H9 (cell line): Measurements from ENCODE around the gene DMAP1. TPM values are rescaled to one million over a fixed set of nuclear protein-coding genes. Genes with fewer than 3 reads are reported as not detected.

Source experiments
- DNase-seq: peaks from one replicate; pipeline ENCODE4 v3.0.0-alpha.2; 2017
- H2AFZ ChIP-seq: one replicate; pipeline ENCODE4 v1.6.1; 2013; ENCODE audit warnings: mild to moderate bottlenecking, low read length, control low read depth, moderate library complexity
- H2AK5ac ChIP-seq: 2 replicates; pipeline ENCODE4 v1.6.1; 2013; ENCODE audit warnings: low read length, control low read depth, mixed read lengths; ENCODE audit not compliant: insufficient read length
- H2BK120ac ChIP-seq: one replicate; pipeline ENCODE4 v1.6.1; 2013; ENCODE audit warnings: low read depth, mild to moderate bottlenecking, low read length, control low read depth, inconsistent platforms; ENCODE audit not compliant: poor library complexity, severe bottlenecking
- H2BK12ac ChIP-seq: 2 replicates; pipeline ENCODE4 v1.6.1; 2013; ENCODE audit warnings: low read length, control low read depth, mixed read lengths, low read depth; ENCODE audit not compliant: insufficient read length
- H2BK15ac ChIP-seq: 2 replicates; pipeline ENCODE4 v1.6.1; 2013; ENCODE audit warnings: low read depth, low read length, control low read depth
- H2BK20ac ChIP-seq: one replicate; pipeline ENCODE4 v1.6.1; 2013; ENCODE audit warnings: low read depth, mild to moderate bottlenecking, low read length, control low read depth, inconsistent platforms; ENCODE audit not compliant: poor library complexity, severe bottlenecking
- H2BK5ac ChIP-seq: 2 replicates; pipeline ENCODE4 v1.6.1; 2013; ENCODE audit warnings: low read length, control low read depth, mixed read lengths; ENCODE audit not compliant: insufficient read length
- H3K14ac ChIP-seq: 2 replicates; pipeline ENCODE4 v1.6.1; 2013; ENCODE audit warnings: low read length, control low read depth; ENCODE audit not compliant: insufficient read depth
- H3K18ac ChIP-seq: 2 replicates; pipeline ENCODE4 v1.6.1; 2013; ENCODE audit warnings: low read depth, mild to moderate bottlenecking, mixed read lengths, low read length, control low read depth; ENCODE audit not compliant: insufficient read length
- H3K23ac ChIP-seq: 2 replicates; pipeline ENCODE4 v1.6.1; 2013; ENCODE audit warnings: low read length, control low read depth, mixed read lengths, low read depth; ENCODE audit not compliant: insufficient read length
- H3K23me2 ChIP-seq: 2 replicates; pipeline ENCODE4 v1.6.1; 2013; ENCODE audit warnings: low read depth, mild to moderate bottlenecking, mixed read lengths, low read length, control low read depth; ENCODE audit not compliant: insufficient read length, poor library complexity, severe bottlenecking
- H3K27ac ChIP-seq: 2 replicates; pipeline ENCODE4 v1.5.1; 2013; ENCODE audit warnings: low read length, control low read depth, mixed read lengths, low read depth; ENCODE audit not compliant: insufficient read length
- H3K27me3 ChIP-seq: 2 replicates; pipeline ENCODE4 v1.6.1; 2013; ENCODE audit warnings: low read length, control low read depth, inconsistent platforms; ENCODE audit not compliant: insufficient read depth
- H3K4ac ChIP-seq: 2 replicates; pipeline ENCODE4 v1.6.1; 2013; ENCODE audit warnings: low read depth, mild to moderate bottlenecking, control low read depth, inconsistent platforms, low read length, moderate library complexity
- H3K4me1 ChIP-seq: 2 replicates; pipeline ENCODE4 v1.6.1; 2013; ENCODE audit warnings: low read length, control low read depth, inconsistent platforms; ENCODE audit not compliant: insufficient read depth
- H3K4me2 ChIP-seq: 2 replicates; pipeline ENCODE4 v1.6.1; 2013; ENCODE audit warnings: low read length, control low read depth, mixed read lengths; ENCODE audit not compliant: insufficient read length, insufficient read depth
- H3K56ac ChIP-seq: 2 replicates; pipeline ENCODE4 v1.6.1; 2013; ENCODE audit warnings: low read depth, mild to moderate bottlenecking, mixed read lengths, low read length, control low read depth; ENCODE audit not compliant: insufficient read length
- H3K79me1 ChIP-seq: 2 replicates; pipeline ENCODE4 v1.6.1; 2013; ENCODE audit warnings: low read depth, mild to moderate bottlenecking, moderate library complexity, low read length, control low read depth, inconsistent platforms; ENCODE audit not compliant: insufficient read depth, poor library complexity, severe bottlenecking
- H3K79me2 ChIP-seq: 2 replicates; pipeline ENCODE4 v1.6.1; 2013; ENCODE audit warnings: low read length, control low read depth, inconsistent platforms; ENCODE audit not compliant: insufficient read depth
- H3K9ac ChIP-seq: 2 replicates; pipeline ENCODE4 v1.6.1; 2013; ENCODE audit warnings: low read length, control low read depth, mixed read lengths; ENCODE audit not compliant: insufficient read length; ENCODE audit errors: extremely low read depth
- H3K9me3 ChIP-seq: one replicate; pipeline ENCODE4 v1.6.1; 2013; ENCODE audit warnings: low read depth, low read length, inconsistent platforms; ENCODE audit not compliant: control insufficient read depth
- H3T11ph ChIP-seq: one replicate; pipeline ENCODE4 v1.6.1; 2013; ENCODE audit warnings: mild to moderate bottlenecking, low read length, control low read depth, inconsistent platforms
- H4K20me1 ChIP-seq: one replicate; pipeline ENCODE4 v1.6.1; 2013; ENCODE audit not compliant: control insufficient read depth, insufficient read length, insufficient read depth
- H4K5ac ChIP-seq: 2 replicates; pipeline ENCODE4 v1.6.1; 2013; ENCODE audit warnings: low read depth, mild to moderate bottlenecking, mixed read lengths, low read length, control low read depth; ENCODE audit not compliant: insufficient read length
- H4K8ac ChIP-seq: replicated peaks from 2 replicates; pipeline ENCODE4 v1.6.1; 2013; ENCODE audit warnings: low read length, control low read depth, mixed read lengths, low read depth; ENCODE audit not compliant: insufficient read length
- H4K91ac ChIP-seq: 2 replicates; pipeline ENCODE4 v1.6.1; 2013; ENCODE audit warnings: low read depth, mild to moderate bottlenecking, moderate library complexity, mixed read lengths, low read length, control low read depth; ENCODE audit not compliant: insufficient read length
- H3K27ac Mint-ChIP-seq, 3 experiments: 2 replicates in 2 of 3; 3 replicates in 1 of 3; pipeline ENCODE4 v1.8.0; 2020 to 2021; ENCODE audit warnings: mixed read lengths in 3 of 3, mild to moderate bottlenecking in 1 of 3, moderate library complexity in 1 of 3
- H3K27me3 Mint-ChIP-seq: 2 replicates; pipeline ENCODE4 v1.8.0; 2021; ENCODE audit warnings: low read depth, mild to moderate bottlenecking, moderate library complexity, mixed read lengths
- H3K36me3 Mint-ChIP-seq, 3 experiments: 2 replicates in 2 of 3; 3 replicates in 1 of 3; pipeline ENCODE4 v1.8.0; 2020 to 2021; ENCODE audit warnings: low read depth in 3 of 3, mixed read lengths in 3 of 3; ENCODE audit not compliant: insufficient read depth in 1 of 3
- H3K4me1 Mint-ChIP-seq, 2 experiments: 2 replicates each; pipeline ENCODE4 v1.8.0; 2020; ENCODE audit warnings: mixed read lengths in 2 of 2
- H3K4me3 Mint-ChIP-seq, 2 experiments: 2 replicates in 1 of 2; 3 replicates in 1 of 2; pipeline ENCODE4 v1.8.0; 2020 to 2021; ENCODE audit warnings: mild to moderate bottlenecking in 2 of 2, mixed read lengths in 2 of 2, moderate library complexity in 1 of 2
- H3K9me3 Mint-ChIP-seq, 2 experiments: 2 replicates in 1 of 2; 3 replicates in 1 of 2; pipeline ENCODE4 v1.8.0; 2020; ENCODE audit warnings: mild to moderate bottlenecking in 2 of 2, mixed read lengths in 2 of 2, moderate library complexity in 1 of 2
- WGBS: extraction: QIAGEN DNeasy Blood & Tissue Kit; methylation state at CpG from one replicate; pipeline ENCODE4 v1.1.7; 2013; ENCODE audit warnings: missing lambda C conversion rate, low lambda C conversion rate, mixed read lengths; ENCODE audit not compliant: insufficient read length; ENCODE audit errors: extremely low coverage; 5-methylcytosine and 5-hydroxymethylcytosine counted together
- total RNA-seq: library from RNA; stranded (reverse); gene quantifications from 2 replicates; pipeline ENCODE4 v1.2.1, GENCODE V29; 2021
- TF ChIP-seq, protein P1 (sequence below): fragments of 200-600 bp; sonication (generic); conservative IDR thresholded peaks from 3 replicates; pipeline ENCODE4 v1.8.0; 2021; ENCODE audit warnings: antibody characterized with exemption, mild to moderate bottlenecking

The DMAP1 gene
- total RNA-seq, 1 experiment from 2014 or later: 55.3 TPM

DNA sequence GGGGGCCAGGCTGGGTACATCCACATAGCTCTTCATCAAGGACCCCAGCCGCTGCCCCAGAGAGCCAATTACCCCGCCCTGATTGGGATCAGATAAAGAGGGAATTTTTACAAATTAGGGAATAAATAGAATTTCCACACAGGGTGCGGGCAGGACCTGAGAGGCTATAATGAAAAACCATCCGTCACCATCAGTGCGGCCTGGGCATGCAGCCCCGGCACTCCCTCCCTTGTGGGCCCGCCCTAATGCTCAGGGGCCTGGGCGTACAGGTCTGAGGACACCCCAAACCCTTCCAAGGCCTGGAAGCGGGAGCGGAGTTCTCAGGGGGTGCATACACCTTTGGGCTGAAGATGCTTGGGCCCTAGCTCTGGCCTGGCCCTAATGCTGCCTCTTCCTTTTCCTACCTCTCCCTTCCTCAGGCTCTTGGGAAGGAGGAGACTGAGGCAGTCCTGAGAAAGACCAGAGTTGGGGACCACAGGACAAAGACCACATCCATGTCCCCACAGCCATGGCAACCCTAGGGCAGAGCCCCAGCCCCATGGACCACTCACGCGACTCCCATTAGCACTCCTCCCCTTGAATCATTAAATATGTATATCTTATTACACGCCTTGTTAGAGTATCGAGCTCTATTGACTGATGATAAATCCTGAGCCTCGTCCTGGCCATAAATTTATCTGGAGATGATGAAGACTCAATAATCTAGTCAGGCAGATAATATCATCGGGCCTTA lies 16.3 kb downstream of the DMAP1 start:
- TF ChIP-seq, protein P1, sequence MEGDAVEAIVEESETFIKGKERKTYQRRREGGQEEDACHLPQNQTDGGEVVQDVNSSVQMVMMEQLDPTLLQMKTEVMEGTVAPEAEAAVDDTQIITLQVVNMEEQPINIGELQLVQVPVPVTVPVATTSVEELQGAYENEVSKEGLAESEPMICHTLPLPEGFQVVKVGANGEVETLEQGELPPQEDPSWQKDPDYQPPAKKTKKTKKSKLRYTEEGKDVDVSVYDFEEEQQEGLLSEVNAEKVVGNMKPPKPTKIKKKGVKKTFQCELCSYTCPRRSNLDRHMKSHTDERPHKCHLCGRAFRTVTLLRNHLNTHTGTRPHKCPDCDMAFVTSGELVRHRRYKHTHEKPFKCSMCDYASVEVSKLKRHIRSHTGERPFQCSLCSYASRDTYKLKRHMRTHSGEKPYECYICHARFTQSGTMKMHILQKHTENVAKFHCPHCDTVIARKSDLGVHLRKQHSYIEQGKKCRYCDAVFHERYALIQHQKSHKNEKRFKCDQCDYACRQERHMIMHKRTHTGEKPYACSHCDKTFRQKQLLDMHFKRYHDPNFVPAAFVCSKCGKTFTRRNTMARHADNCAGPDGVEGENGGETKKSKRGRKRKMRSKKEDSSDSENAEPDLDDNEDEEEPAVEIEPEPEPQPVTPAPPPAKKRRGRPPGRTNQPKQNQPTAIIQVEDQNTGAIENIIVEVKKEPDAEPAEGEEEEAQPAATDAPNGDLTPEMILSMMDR: no peak
- Histone ChIP-seq H3K9ac (no peak overlapping the region), H3K4ac (no peak overlapping the region), H2BK120ac (no peak overlapping the region), H2BK20ac (no peak overlapping the region), H4K8ac (no peak overlapping the region), H2BK12ac (no peak overlapping the region), H4K91ac (no peak overlapping the region), H3K4me2 (no peak overlapping the region), H3K56ac (no peak overlapping the region), H3K14ac (no peak overlapping the region), H3K23ac (no peak overlapping the region), H2AFZ (no peak overlapping the region), H3T11ph (no peak overlapping the region), H3K4me1 (no peaks in the 10 kb centered on the region), H3K79me2 (no peaks in the 10 kb centered on the region), H2BK15ac (no peak overlapping the region), H3K79me1 (no peaks in the 10 kb centered on the region), H3K9me3 (peaks cover 19% of the 10 kb centered on the region), H4K5ac (no peak overlapping the region), H2BK5ac (no peak overlapping the region), H3K18ac (no peak overlapping the region), H2AK5ac (no peak overlapping the region), H4K20me1 (no peaks in the 10 kb centered on the region), H3K27me3 (no peaks in the 10 kb centered on the region), H3K27ac (no peak overlapping the region), H3K23me2 (no peaks in the 10 kb centered on the region)
- Mint-ChIP-seq H3K4me3 (no peak overlapping the region), H3K9me3 (peaks cover 25 to 41% of the 10 kb centered on the region in 2 experiments), H3K27ac (no peak overlapping the region), H3K36me3 (peaks cover 53 to 58% (median 55%) of the 10 kb centered on the region in 3 experiments), H3K27me3 (peaks cover 4% of the 10 kb centered on the region), H3K4me1 (no peaks in the 10 kb centered on the region)
- DNase-seq: no peak
- no CpG with 5 or more reads among the region's 16 CpGs for WGBS
